ENCODE results near the gene ZBTB20. TPM values are rescaled to one million over a fixed set of nuclear protein-coding genes. Genes with fewer than 3 reads are reported as not detected.

The ZBTB20 gene
- total and polyA plus RNA-seq, 4 donors = 0.88 to 83.2 (median 20.4) TPM

DNA sequence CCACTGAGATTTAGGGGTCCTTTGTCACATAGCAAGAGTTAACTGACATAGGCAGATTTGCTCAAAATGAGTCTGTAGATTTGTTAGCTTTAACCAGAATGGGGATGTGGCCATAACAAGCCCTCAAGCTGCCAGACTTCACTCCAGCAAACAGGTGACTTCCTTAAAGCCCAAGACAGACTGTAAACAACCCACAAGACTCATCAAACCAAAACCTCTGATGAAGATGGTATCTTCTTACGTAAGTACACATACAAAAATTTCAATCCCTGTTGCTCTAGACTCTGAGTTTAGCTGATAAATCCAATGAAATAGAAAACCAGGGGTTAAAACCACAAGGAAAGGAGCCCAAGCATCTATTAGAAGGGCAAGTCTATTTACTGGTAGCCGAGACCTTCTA, 18.2 kb upstream of the ZBTB20 start:
- H3K36me3 ChIP-seq (ENCODE audit: control insufficient read depth in 4 of 4, insufficient read depth in 3 of 4, low read depth in 1 of 4, low read length in 3 of 4) = no peaks in the 10 kb centered on the region
- no peak overlapping the region for H3K27ac ChIP-seq (ENCODE audit: low read depth in 1 of 2, low read length in 2 of 2)
- H3K9me3 ChIP-seq (ENCODE audit: control insufficient read depth in 4 of 4, low read length in 3 of 4) = no peaks in the 10 kb centered on the region
- H3K4me3 ChIP-seq (ENCODE audit: low read depth in 1 of 3, low read length in 3 of 3) = no peak overlapping the region
- H3K27me3 ChIP-seq (ENCODE audit: control insufficient read depth in 4 of 4, insufficient read depth in 4 of 4, low read length in 3 of 4) = no peaks in the 10 kb centered on the region
- 89% methylated on average over 2 of the region's 2 CpGs for WGBS
- no peaks in the 10 kb centered on the region for H3K4me1 ChIP-seq (ENCODE audit: control insufficient read depth in 4 of 4, insufficient read depth in 4 of 4, low read length in 3 of 4)
- TF ChIP-seq RAD21 (IDR thresholded peaks at IDR 0.05) (no peak), TAF1 (conservative IDR thresholded peaks at IDR 0.05) (no peak), RXRA (IDR thresholded peaks at IDR 0.05) (no peak), GABPA (IDR thresholded peaks at IDR 0.05 in 1 of 2, conservative IDR thresholded peaks at IDR 0.05 in 1 of 2) (no peak), SP1 (IDR thresholded peaks at IDR 0.05) (no peak), HNF4G (IDR thresholded peaks at IDR 0.05) (no peak), EGR1 (IDR thresholded peaks at IDR 0.05; ENCODE audit: low read depth in 2 of 2) (no peak), JUND (IDR thresholded peaks at IDR 0.05) (no peak), NR2F2 (IDR thresholded peaks at IDR 0.05) (no peak), YY1 (IDR thresholded peaks at IDR 0.05) (no peak), FOXA2 (IDR thresholded peaks at IDR 0.05) (no peak), HNF4A (conservative IDR thresholded peaks at IDR 0.05) (no peak), FOXA1 (IDR thresholded peaks at IDR 0.05) (no peak)
- TF ChIP-seq, protein P1, sequence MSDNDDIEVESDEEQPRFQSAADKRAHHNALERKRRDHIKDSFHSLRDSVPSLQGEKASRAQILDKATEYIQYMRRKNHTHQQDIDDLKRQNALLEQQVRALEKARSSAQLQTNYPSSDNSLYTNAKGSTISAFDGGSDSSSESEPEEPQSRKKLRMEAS (IDR thresholded peaks at IDR 0.05) = no peak
- TF ChIP-seq, protein P2, sequence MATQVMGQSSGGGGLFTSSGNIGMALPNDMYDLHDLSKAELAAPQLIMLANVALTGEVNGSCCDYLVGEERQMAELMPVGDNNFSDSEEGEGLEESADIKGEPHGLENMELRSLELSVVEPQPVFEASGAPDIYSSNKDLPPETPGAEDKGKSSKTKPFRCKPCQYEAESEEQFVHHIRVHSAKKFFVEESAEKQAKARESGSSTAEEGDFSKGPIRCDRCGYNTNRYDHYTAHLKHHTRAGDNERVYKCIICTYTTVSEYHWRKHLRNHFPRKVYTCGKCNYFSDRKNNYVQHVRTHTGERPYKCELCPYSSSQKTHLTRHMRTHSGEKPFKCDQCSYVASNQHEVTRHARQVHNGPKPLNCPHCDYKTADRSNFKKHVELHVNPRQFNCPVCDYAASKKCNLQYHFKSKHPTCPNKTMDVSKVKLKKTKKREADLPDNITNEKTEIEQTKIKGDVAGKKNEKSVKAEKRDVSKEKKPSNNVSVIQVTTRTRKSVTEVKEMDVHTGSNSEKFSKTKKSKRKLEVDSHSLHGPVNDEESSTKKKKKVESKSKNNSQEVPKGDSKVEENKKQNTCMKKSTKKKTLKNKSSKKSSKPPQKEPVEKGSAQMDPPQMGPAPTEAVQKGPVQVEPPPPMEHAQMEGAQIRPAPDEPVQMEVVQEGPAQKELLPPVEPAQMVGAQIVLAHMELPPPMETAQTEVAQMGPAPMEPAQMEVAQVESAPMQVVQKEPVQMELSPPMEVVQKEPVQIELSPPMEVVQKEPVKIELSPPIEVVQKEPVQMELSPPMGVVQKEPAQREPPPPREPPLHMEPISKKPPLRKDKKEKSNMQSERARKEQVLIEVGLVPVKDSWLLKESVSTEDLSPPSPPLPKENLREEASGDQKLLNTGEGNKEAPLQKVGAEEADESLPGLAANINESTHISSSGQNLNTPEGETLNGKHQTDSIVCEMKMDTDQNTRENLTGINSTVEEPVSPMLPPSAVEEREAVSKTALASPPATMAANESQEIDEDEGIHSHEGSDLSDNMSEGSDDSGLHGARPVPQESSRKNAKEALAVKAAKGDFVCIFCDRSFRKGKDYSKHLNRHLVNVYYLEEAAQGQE (IDR thresholded peaks at IDR 0.05) = no peak
- TF ChIP-seq, protein P3, sequence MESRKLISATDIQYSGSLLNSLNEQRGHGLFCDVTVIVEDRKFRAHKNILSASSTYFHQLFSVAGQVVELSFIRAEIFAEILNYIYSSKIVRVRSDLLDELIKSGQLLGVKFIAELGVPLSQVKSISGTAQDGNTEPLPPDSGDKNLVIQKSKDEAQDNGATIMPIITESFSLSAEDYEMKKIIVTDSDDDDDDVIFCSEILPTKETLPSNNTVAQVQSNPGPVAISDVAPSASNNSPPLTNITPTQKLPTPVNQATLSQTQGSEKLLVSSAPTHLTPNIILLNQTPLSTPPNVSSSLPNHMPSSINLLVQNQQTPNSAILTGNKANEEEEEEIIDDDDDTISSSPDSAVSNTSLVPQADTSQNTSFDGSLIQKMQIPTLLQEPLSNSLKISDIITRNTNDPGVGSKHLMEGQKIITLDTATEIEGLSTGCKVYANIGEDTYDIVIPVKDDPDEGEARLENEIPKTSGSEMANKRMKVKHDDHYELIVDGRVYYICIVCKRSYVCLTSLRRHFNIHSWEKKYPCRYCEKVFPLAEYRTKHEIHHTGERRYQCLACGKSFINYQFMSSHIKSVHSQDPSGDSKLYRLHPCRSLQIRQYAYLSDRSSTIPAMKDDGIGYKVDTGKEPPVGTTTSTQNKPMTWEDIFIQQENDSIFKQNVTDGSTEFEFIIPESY (IDR thresholded peaks at IDR 0.05) = no peak
- TF ChIP-seq, protein P4, sequence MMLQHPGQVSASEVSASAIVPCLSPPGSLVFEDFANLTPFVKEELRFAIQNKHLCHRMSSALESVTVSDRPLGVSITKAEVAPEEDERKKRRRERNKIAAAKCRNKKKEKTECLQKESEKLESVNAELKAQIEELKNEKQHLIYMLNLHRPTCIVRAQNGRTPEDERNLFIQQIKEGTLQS (IDR thresholded peaks at IDR 0.05) = no peak
- DNase-seq (ENCODE audit: low spot score) = no peak
- H3K9ac ChIP-seq (ENCODE audit: low read depth in 1 of 2, low read length in 2 of 2) = no peak overlapping the region

DNA sequence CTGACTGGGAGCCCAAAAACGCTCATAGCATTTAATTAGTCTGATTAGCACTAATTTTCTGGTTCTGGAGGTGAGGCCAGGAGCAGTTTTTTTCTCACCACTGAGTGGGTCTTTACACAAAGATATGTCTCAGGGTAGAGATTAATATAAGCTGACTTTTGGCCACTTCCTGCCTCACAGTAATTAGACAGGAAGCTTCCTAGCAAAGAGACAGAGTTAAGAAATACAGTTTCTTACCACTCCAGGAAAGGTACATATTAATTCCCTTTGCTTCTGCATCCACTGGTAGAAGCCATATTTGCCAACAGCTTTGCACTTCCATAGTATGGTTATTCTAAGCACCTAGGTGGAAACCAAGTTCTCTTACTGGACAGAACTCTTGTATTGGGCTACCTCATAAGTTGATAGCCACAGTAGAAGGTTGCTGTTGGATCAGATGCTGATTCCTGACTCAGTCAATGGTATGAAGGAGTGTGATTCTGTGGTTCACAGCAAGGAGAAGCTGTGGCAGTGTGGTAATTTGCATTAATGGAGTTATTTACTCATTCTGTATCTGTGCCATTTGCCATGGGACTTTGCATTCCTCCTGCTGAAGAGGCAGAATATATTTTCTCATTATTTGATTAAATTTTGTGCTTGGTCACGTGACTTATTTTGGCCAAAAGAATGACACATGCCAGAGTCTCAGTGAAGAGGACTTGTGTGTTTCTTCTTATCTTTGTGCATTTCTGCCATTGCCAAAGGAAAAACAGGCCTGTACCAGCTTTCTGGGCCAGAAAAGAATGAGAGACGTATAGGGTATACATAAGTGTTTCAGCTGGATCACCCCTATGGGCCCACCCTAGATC, 17.5 kb upstream of the ZBTB20 start:
- Histone ChIP-seq H3K27ac (ENCODE audit: low read depth in 1 of 2, low read length in 2 of 2) (no peak overlapping the region), H3K4me3 (ENCODE audit: low read depth in 1 of 3, low read length in 3 of 3) (no peak overlapping the region), H3K9ac (ENCODE audit: low read depth in 1 of 2, low read length in 2 of 2) (no peak overlapping the region), H3K36me3 (ENCODE audit: control insufficient read depth in 4 of 4, insufficient read depth in 3 of 4, low read depth in 1 of 4, low read length in 3 of 4) (no peaks in the 10 kb centered on the region), H3K27me3 (ENCODE audit: control insufficient read depth in 4 of 4, insufficient read depth in 4 of 4, low read length in 3 of 4) (no peaks in the 10 kb centered on the region), H3K9me3 (ENCODE audit: control insufficient read depth in 4 of 4, low read length in 3 of 4) (no peaks in the 10 kb centered on the region), H3K4me1 (ENCODE audit: control insufficient read depth in 4 of 4, insufficient read depth in 4 of 4, low read length in 3 of 4) (no peaks in the 10 kb centered on the region)
- 89% methylated on average over 3 of the region's 3 CpGs for WGBS
- no peak for DNase-seq (ENCODE audit: low spot score)
- TF ChIP-seq SP1 (IDR thresholded peaks at IDR 0.05) (no peak), TAF1 (conservative IDR thresholded peaks at IDR 0.05) (no peak), RXRA (IDR thresholded peaks at IDR 0.05) (no peak), GABPA (IDR thresholded peaks at IDR 0.05 in 1 of 2, conservative IDR thresholded peaks at IDR 0.05 in 1 of 2) (no peak), FOXA1 (IDR thresholded peaks at IDR 0.05) (no peak), HNF4G (IDR thresholded peaks at IDR 0.05) (no peak), FOXA2 (IDR thresholded peaks at IDR 0.05) (no peak)
- TF ChIP-seq, protein P3 (IDR thresholded peaks at IDR 0.05) = no peak
- TF ChIP-seq, protein P5, sequence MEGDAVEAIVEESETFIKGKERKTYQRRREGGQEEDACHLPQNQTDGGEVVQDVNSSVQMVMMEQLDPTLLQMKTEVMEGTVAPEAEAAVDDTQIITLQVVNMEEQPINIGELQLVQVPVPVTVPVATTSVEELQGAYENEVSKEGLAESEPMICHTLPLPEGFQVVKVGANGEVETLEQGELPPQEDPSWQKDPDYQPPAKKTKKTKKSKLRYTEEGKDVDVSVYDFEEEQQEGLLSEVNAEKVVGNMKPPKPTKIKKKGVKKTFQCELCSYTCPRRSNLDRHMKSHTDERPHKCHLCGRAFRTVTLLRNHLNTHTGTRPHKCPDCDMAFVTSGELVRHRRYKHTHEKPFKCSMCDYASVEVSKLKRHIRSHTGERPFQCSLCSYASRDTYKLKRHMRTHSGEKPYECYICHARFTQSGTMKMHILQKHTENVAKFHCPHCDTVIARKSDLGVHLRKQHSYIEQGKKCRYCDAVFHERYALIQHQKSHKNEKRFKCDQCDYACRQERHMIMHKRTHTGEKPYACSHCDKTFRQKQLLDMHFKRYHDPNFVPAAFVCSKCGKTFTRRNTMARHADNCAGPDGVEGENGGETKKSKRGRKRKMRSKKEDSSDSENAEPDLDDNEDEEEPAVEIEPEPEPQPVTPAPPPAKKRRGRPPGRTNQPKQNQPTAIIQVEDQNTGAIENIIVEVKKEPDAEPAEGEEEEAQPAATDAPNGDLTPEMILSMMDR (IDR thresholded peaks at IDR 0.05; ENCODE audit: low read depth, low read length, missing input control) = no peak

Data from liver (tissue), 9 donors.